ENCODE measurements around the gene CLIP1. TPM values are rescaled to one million over a fixed set of nuclear protein-coding genes. Genes with fewer than 3 reads are reported as not detected.

Gene CLIP1
- total and polyA plus RNA-seq, 2 of the 13 experiments (the other 11 are each of a cell fraction or from before 2014, with no cell fraction given): 28.9 to 43.7 TPM

GRCh38 chr12:122225683-122226365 is 196.6 kb downstream of the CLIP1 start, which contains the start of gene DIABLO (continued):
- TF ChIP-seq ZNF343 (CRISPR knock-in tag; IDR thresholded peaks at IDR 0.05) (0 out of 2 replicates have a peak, but pooled peaks have one; percentile 31), ZMAT3 (CRISPR knock-in tag; conservative IDR thresholded peaks at IDR 0.05) (peak; percentile 85; the same call in 1 of the 2 replicates), ZNF747 (CRISPR knock-in tag; IDR thresholded peaks at IDR 0.05; ENCODE audit: borderline replicate concordance) (peak; percentile 80), NFKBIZ (CRISPR knock-in tag; IDR thresholded peaks at IDR 0.05) (0 out of 2 replicates have a peak, but pooled peaks have one; percentile 64), E2F1 (CRISPR knock-in tag; IDR thresholded peaks at IDR 0.05) (peak; percentile 83; the same call in 1 of the 2 replicates), TBX2 (CRISPR knock-in tag; IDR thresholded peaks at IDR 0.05; ENCODE audit: borderline replicate concordance) (peak; percentile 72), SAFB2 (CRISPR knock-in tag; IDR thresholded peaks at IDR 0.05; ENCODE audit: borderline replicate concordance, low read depth) (peak; percentile 58), USF2 (IDR thresholded peaks at IDR 0.05; ENCODE audit: low read depth, low read length) (no peak), USF2 (CRISPR knock-in tag; IDR thresholded peaks at IDR 0.05; ENCODE audit: borderline replicate concordance) (peak; percentile 55; the same call in 1 of the 2 replicates), ZNF44 (CRISPR knock-in tag; IDR thresholded peaks at IDR 0.05) (0 out of 2 replicates have a peak, but pooled peaks have one; percentile 37), DRAP1 (CRISPR knock-in tag; IDR thresholded peaks at IDR 0.05) (peak; percentile 81; the same call in 1 of the 2 replicates), ZNF570 (CRISPR knock-in tag; IDR thresholded peaks at IDR 0.05; ENCODE audit: borderline replicate concordance) (no peak), ZNF33A (CRISPR knock-in tag; IDR thresholded peaks at IDR 0.05; ENCODE audit: borderline replicate concordance) (no peak), ZNF576 (CRISPR knock-in tag; IDR thresholded peaks at IDR 0.05) (peak; percentile 86; the same call in 1 of the 2 replicates), ZNF780A (CRISPR knock-in tag; IDR thresholded peaks at IDR 0.05) (no peak), ZNF878 (CRISPR knock-in tag; IDR thresholded peaks at IDR 0.05) (peak; percentile 27; the same call in 1 of the 2 replicates), AGO1 (IDR thresholded peaks at IDR 0.05; ENCODE audit: low read depth, low read length, poor library complexity, severe bottlenecking) (peak; percentile 70), SP4 (CRISPR knock-in tag; IDR thresholded peaks at IDR 0.05) (peak; percentile 99), TOE1 (CRISPR knock-in tag; IDR thresholded peaks at IDR 0.05) (no peak), JUND (CRISPR knock-in tag; IDR thresholded peaks at IDR 0.05) (peak; percentile 47; the same call in 1 of the 2 replicates), SRY (CRISPR knock-in tag; IDR thresholded peaks at IDR 0.05) (peak; percentile 64; the same call in 1 of the 2 replicates), EP300 (IDR thresholded peaks at IDR 0.05; ENCODE audit: low read depth in 2 of 2, low read length in 2 of 2) (no peak), EP300 (CRISPR knock-in tag; IDR thresholded peaks at IDR 0.05; ENCODE audit: borderline replicate concordance) (peak; percentile 48; the same call in 1 of the 2 replicates), HNRNPUL1 (IDR thresholded peaks at IDR 0.05; ENCODE audit: low read depth, low read length) (peak; percentile 57; the same call in 1 of the 2 replicates)
